ENCODE data around the gene TMEM232.
"Not testable (repeated sequence)": the region's sequence is repeated elsewhere in the genome, so short reads cannot be mapped to it uniquely, and the experiment has no call there.

The TMEM232 gene

GRCh38 chr5:110726249-110727024, at the start of gene TMEM232:
Gene TMEM232 (minus strand): TSS chr5:110726671. CDS start chr5:110667352, 59,319 bp downstream.
- DNase-seq (ENCODE audit: low spot score): peak; percentile 80

GRCh38 chr5:110770286-110770685, 43.8 kb upstream of the TMEM232 start:
- DNase-seq (ENCODE audit: low spot score): no peak

- no peak for DNase-seq (ENCODE audit: low spot score)
Measured at GRCh38 chr5:110769000-110769681, 42.7 kb upstream of the TMEM232 start.

- no peak for DNase-seq (ENCODE audit: low spot score)
Measured at GRCh38 chr5:110768138-110768860, 41.8 kb upstream of the TMEM232 start.

GRCh38 chr5:110760158-110760557, 33.7 kb upstream of the TMEM232 start:
- DNase-seq (ENCODE audit: low spot score): no peak

GRCh38 chr5:110757118-110757729, 30.8 kb upstream of the TMEM232 start:
- peak; percentile 62 for DNase-seq (ENCODE audit: low spot score)

GRCh38 chr5:110754181-110754580, 27.7 kb upstream of the TMEM232 start:
- DNase-seq (ENCODE audit: low spot score): no peak

- DNase-seq (ENCODE audit: low spot score): no peak
Measured at GRCh38 chr5:110753600-110753999, 27.1 kb upstream of the TMEM232 start.

GRCh38 chr5:110752953-110753352, 26.5 kb upstream of the TMEM232 start:
- no peak for DNase-seq (ENCODE audit: low spot score)

- peak; percentile 69 for DNase-seq (ENCODE audit: low spot score)
Measured at GRCh38 chr5:110751902-110752762, 25.7 kb upstream of the TMEM232 start.

GRCh38 chr5:110738812-110739651, 12.6 kb upstream of the TMEM232 start, which contains the start of gene SLC25A46:
Gene SLC25A46 (plus strand): TSS chr5:110739007. CDS start chr5:110739120, 113 bp downstream.
- DNase-seq (ENCODE audit: low spot score): peak; percentile 90

- DNase-seq (ENCODE audit: low spot score): no peak
Measured at GRCh38 chr5:110738503-110738811, 12.0 kb upstream of the TMEM232 start.

- DNase-seq (ENCODE audit: low spot score): no peak
Measured at GRCh38 chr5:110736753-110737152, 10.3 kb upstream of the TMEM232 start.

GRCh38 chr5:110735556-110735955, 9.1 kb upstream of the TMEM232 start:
- no peak for DNase-seq (ENCODE audit: low spot score)

- no peak for DNase-seq (ENCODE audit: low spot score)
Measured at GRCh38 chr5:110734101-110734500, 7.6 kb upstream of the TMEM232 start.

GRCh38 chr5:110731499-110731898, 5.0 kb upstream of the TMEM232 start:
- not testable (repeated sequence) for DNase-seq (ENCODE audit: low spot score)

GRCh38 chr5:110727025-110727314, 499 bp upstream of the TMEM232 start:
- peak; percentile 20 for DNase-seq (ENCODE audit: low spot score)

- no peak for DNase-seq (ENCODE audit: low spot score)
Measured at GRCh38 chr5:110718311-110718710, 8.2 kb downstream of the TMEM232 start.

- no peak for DNase-seq (ENCODE audit: low spot score)
Measured at GRCh38 chr5:110716247-110717245, 9.9 kb downstream of the TMEM232 start.
